SK-N-MC (cell line): ENCODE results near the gene IER3.

Source experiments
- EZH2 ChIP-seq: fragments of 200-600 bp; sonication (generic); IDR thresholded peaks from one replicate; pipeline ENCODE4 v1.6.1; 2017; ENCODE audit warnings: antibody characterized with exemption
- POLR2AphosphoS5 ChIP-seq: IDR thresholded peaks from 2 replicates; pipeline ENCODE4 v1.6.1; 2012; ENCODE audit warnings: mild to moderate bottlenecking, low read depth, low read length, borderline replicate concordance

- TF ChIP-seq EZH2, result no peak
- peak; percentile 90 for TF ChIP-seq POLR2AphosphoS5
Measured at GRCh38 chr6:30717129-30717844, 27.1 kb downstream of the IER3 start, which contains the start of gene MDC1.
